ENCODE results near the gene DNAJC15. TPM values are rescaled to one million over a fixed set of nuclear protein-coding genes. Genes with fewer than 3 reads are reported as not detected.

Gene DNAJC15
- total RNA-seq, 2 donors from 2014 or later: 29.7 to 46.9 TPM

- Mint-ChIP-seq H3K36me3 (ENCODE audit: low read depth) (peaks cover 18% of the 10 kb centered on the region), H3K27ac (peak overlapping the region; percentile 13), H3K4me1 (peaks cover 30% of the 10 kb centered on the region), H3K9me3 (peaks cover 8% of the 10 kb centered on the region), H3K27me3 (ENCODE audit: insufficient read depth) (no peaks in the 10 kb centered on the region), H3K4me3 (no peak overlapping the region)
- Histone ChIP-seq H3K36me3 (ENCODE audit: control insufficient read depth, insufficient read depth, low read length) (peaks cover 55% of the 10 kb centered on the region), H3K9me3 (ENCODE audit: control insufficient read depth, low read length) (peaks cover 10% of the 10 kb centered on the region), H3K9ac (ENCODE audit: extremely low read depth, low read length, poor library complexity, severe bottlenecking) (no peak overlapping the region), H3K27ac (ENCODE audit: low read depth, low read length) (no peak overlapping the region), H3K4me3 (ENCODE audit: low read length) (peak overlapping the region; percentile 56), H3K4me1 (ENCODE audit: control insufficient read depth, insufficient read depth, low read length) (peaks cover 15% of the 10 kb centered on the region), H3K27me3 (ENCODE audit: control insufficient read depth, insufficient read depth, low read length, poor library complexity, severe bottlenecking) (no peaks in the 10 kb centered on the region)
- WGBS, 2 experiments (ENCODE audit: insufficient coverage in 1 of 2, insufficient read length in 1 of 2): 75 to 77% methylated on average over 1 to 3 of the region's 3 CpGs
- no peak for TF ChIP-seq CTCF (conservative IDR thresholded peaks at IDR 0.05)
- no peak for DNase-seq
Measured at GRCh38 chr13:42981317-42981716, 42.1 kb upstream of the DNAJC15 start.

GRCh38 chr13:42981853-42982252 is 41.5 kb upstream of the DNAJC15 start:
- H3K4me1 Mint-ChIP-seq: peaks cover 30% of the 10 kb centered on the region
- peak overlapping the region; percentile 91 for H3K27ac Mint-ChIP-seq
- 92% methylated on average over 1 of the region's 1 CpG; no CpG with 5 or more reads in 1 of the 2 experiments for WGBS, 2 experiments (ENCODE audit: insufficient coverage in 1 of 2, insufficient read length in 1 of 2)
- peaks cover 18% of the 10 kb centered on the region for H3K36me3 Mint-ChIP-seq (ENCODE audit: low read depth)
- no peak overlapping the region for H3K4me3 Mint-ChIP-seq
- peaks cover 9% of the 10 kb centered on the region for H3K9me3 ChIP-seq (ENCODE audit: control insufficient read depth, low read length)
- no peak overlapping the region for H3K9ac ChIP-seq (ENCODE audit: extremely low read depth, low read length, poor library complexity, severe bottlenecking)
- DNase-seq: peak; percentile 55
- H3K27me3 Mint-ChIP-seq (ENCODE audit: insufficient read depth): no peaks in the 10 kb centered on the region
- H3K9me3 Mint-ChIP-seq: peaks cover 8% of the 10 kb centered on the region
- TF ChIP-seq CTCF (conservative IDR thresholded peaks at IDR 0.05): no peak
- H3K4me1 ChIP-seq (ENCODE audit: control insufficient read depth, insufficient read depth, low read length): peaks cover 15% of the 10 kb centered on the region
- H3K4me3 ChIP-seq (ENCODE audit: low read length): peak overlapping the region; percentile 56
- no peak overlapping the region for H3K27ac ChIP-seq (ENCODE audit: low read depth, low read length)
- peaks cover 52% of the 10 kb centered on the region for H3K36me3 ChIP-seq (ENCODE audit: control insufficient read depth, insufficient read depth, low read length)
- H3K27me3 ChIP-seq (ENCODE audit: control insufficient read depth, insufficient read depth, low read length, poor library complexity, severe bottlenecking): no peaks in the 10 kb centered on the region

- Histone ChIP-seq H3K4me3 (ENCODE audit: low read length) (no peak overlapping the region), H3K27me3 (ENCODE audit: control insufficient read depth, insufficient read depth, low read length, poor library complexity, severe bottlenecking) (no peaks in the 10 kb centered on the region), H3K9ac (ENCODE audit: extremely low read depth, low read length, poor library complexity, severe bottlenecking) (no peak overlapping the region), H3K4me1 (ENCODE audit: control insufficient read depth, insufficient read depth, low read length) (peaks cover 17% of the 10 kb centered on the region), H3K27ac (ENCODE audit: low read depth, low read length) (no peak overlapping the region), H3K9me3 (ENCODE audit: control insufficient read depth, low read length) (no peaks in the 10 kb centered on the region), H3K36me3 (ENCODE audit: control insufficient read depth, insufficient read depth, low read length) (peaks cover 49% of the 10 kb centered on the region)
- no peaks in the 10 kb centered on the region for H3K27me3 Mint-ChIP-seq (ENCODE audit: insufficient read depth)
- no peak overlapping the region for H3K27ac Mint-ChIP-seq
- no peak for DNase-seq
- H3K4me3 Mint-ChIP-seq: no peak overlapping the region
- H3K4me1 Mint-ChIP-seq: peaks cover 25% of the 10 kb centered on the region
- H3K9me3 Mint-ChIP-seq: no peaks in the 10 kb centered on the region
- TF ChIP-seq CTCF (conservative IDR thresholded peaks at IDR 0.05): no peak
- H3K36me3 Mint-ChIP-seq (ENCODE audit: low read depth): peaks cover 8% of the 10 kb centered on the region
Measured at GRCh38 chr13:42984026-42984425, 39.4 kb upstream of the DNAJC15 start.

Measured in endodermal cell (in vitro differentiated cells).